Ovary (tissue), 3 donors: ENCODE measurements around the gene MAPT.

Source experiments
- CTCF ChIP-seq, 3 donors: fragments of 450-650 bp in 2 of 3; fragments of 200-600 bp in 1 of 3; IDR thresholded peaks; one replicate each; pipeline versions ENCODE4 v1.5.1 to v1.8.0; 2016 to 2022; ENCODE audit warnings: antibody characterized with exemption in 3 of 3, mild to moderate bottlenecking in 1 of 3
- POLR2A ChIP-seq: fragments of 450-650 bp; IDR thresholded peaks from one replicate; pipeline ENCODE4 v1.6.1; 2017; ENCODE audit warnings: antibody characterized with exemption, mild to moderate bottlenecking, moderate library complexity
- donor health status: DM: no; HTN: no; CAD: no.

DNA sequence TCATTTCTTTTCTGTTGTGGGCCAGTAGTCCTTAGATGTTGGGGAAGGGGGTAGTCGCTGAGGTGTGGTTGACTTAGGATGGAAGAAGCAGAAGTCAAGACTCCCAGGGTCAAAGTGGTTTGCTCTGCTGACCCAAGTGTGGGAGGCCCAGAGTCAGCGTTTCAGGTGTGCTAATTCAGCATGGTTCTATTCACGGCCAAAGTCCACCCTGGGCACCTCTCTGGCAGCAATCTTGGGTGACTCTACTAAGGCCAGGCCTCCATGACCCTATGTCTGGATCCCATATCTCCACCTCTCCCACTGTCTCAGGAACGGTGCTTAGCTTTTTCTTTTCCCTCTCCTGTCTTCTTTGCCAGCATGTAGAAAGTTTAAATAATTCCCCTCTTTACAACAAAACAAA lies 32.9 kb downstream of the MAPT start:
- TF ChIP-seq CTCF (IDR thresholded peaks at IDR 0.05) = no peak
- TF ChIP-seq POLR2A = no peak
